Cardiac fibroblast (primary cell): Measurements from ENCODE around the gene INO80B.

ENCODE experiments used
- DNase-seq, 2 donors: peaks; one replicate each; pipeline versions ENCODE4 v3.0.0 to v3.0.0-alpha.2; 2010; ENCODE audit warnings: low read depth in 2 of 2
- H3K4me3 ChIP-seq, 2 donors: replicated peaks in 1 of 2; 1 replicate in 1 of 2; 2 replicates in 1 of 2; pipeline ENCODE4 v1.5.1; 2011; ENCODE audit warnings: low read depth in 2 of 2, low read length in 2 of 2, mild to moderate bottlenecking in 2 of 2, moderate library complexity in 1 of 2
- TF ChIP-seq, protein P1 (sequence below): IDR thresholded peaks from one replicate; pipeline ENCODE4 v1.5.1; 2011; ENCODE audit warnings: low read depth, mild to moderate bottlenecking, low read length, inconsistent platforms

The INO80B gene

DNA sequence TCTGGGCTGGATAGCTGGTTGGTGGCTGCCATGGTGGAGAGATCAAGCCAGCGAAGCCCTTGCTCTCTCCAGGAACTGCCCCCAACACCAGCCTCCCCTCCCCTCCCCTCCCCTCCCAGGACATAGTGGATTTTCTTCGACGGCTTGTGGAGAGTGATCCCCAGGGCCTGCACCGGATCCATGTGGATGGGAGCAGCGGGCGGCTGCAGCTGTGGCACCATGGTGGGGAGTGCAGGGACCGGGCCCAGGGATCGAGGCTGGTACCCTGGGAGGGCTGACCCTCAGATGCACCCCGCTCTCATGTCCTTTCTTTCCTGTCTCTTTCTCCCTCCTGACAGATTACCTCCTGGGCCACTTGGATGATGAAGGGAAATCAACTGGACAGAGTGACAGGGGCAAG, 35.0 kb downstream of the INO80B start:
- TF ChIP-seq, protein P1, sequence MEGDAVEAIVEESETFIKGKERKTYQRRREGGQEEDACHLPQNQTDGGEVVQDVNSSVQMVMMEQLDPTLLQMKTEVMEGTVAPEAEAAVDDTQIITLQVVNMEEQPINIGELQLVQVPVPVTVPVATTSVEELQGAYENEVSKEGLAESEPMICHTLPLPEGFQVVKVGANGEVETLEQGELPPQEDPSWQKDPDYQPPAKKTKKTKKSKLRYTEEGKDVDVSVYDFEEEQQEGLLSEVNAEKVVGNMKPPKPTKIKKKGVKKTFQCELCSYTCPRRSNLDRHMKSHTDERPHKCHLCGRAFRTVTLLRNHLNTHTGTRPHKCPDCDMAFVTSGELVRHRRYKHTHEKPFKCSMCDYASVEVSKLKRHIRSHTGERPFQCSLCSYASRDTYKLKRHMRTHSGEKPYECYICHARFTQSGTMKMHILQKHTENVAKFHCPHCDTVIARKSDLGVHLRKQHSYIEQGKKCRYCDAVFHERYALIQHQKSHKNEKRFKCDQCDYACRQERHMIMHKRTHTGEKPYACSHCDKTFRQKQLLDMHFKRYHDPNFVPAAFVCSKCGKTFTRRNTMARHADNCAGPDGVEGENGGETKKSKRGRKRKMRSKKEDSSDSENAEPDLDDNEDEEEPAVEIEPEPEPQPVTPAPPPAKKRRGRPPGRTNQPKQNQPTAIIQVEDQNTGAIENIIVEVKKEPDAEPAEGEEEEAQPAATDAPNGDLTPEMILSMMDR = no peak
- DNase-seq = no peak
- H3K4me3 ChIP-seq = no peak overlapping the region

DNA sequence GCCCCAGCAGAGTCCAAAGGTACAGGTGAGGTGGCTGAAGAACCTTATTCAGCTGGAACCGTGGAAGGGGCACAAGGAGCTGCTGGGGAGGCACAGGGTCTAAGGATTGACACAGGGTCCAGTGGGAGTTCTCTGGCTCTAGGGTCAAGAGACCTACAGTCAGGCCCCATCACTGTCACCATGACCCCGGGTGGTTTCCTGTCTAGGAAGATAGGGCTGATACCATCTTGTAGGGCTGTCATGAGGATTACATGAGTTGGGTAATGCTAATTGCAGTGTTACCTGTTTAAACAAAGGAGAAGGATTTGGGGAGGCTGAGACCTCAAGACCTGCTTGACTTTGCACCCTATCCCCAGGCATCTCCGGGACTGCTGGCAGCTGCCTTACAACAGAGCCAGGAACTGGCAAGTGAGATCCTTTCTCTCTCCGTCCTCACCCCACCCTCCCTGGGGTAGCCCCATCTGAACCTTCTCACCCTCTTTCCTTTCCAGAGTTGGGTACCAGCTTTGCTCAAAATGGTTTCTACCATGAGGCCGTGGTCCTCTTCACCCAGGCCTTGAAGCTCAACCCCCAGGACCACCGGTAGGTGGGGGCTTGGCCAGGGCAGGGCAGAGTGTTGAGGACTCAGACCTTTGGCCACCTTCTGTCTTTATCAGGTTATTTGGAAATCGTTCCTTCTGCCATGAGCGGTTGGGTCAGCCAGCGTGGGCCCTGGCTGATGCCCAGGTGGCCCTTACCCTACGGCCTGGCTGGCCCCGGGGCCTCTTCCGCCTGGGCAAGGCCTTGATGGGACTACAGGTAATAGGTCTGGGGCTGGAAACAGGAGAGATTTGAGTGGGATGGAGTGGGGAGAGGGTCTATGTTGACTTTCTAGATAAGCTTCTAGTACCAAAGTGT, 37.0 kb downstream of the INO80B start:
- no peak overlapping the region for H3K4me3 ChIP-seq
- no peak for DNase-seq
- TF ChIP-seq, protein P1 = no peak

DNA sequence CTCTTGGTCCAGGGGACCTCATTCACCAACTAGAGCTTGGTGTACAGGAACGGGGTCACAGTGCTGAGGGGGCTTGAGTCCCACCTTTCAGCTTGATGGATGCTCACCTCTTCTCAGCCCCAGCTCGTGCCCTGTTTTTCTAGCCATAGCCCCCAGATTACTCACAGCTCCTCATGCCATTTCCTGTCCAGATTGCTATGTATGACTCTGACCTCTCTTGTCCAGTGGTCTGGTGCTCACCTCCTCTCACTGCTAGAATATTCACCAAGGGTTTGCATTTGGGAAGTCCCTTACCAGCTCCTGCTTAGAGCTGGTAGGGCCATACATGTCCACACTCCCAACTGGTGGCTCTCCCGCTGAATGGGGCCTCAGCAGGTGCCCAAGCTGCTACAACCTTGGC, 38.7 kb downstream of the INO80B start:
- no peak overlapping the region for H3K4me3 ChIP-seq
- TF ChIP-seq, protein P1 = no peak
- DNase-seq = peak in 1 of 2 donors; percentile 27

DNA sequence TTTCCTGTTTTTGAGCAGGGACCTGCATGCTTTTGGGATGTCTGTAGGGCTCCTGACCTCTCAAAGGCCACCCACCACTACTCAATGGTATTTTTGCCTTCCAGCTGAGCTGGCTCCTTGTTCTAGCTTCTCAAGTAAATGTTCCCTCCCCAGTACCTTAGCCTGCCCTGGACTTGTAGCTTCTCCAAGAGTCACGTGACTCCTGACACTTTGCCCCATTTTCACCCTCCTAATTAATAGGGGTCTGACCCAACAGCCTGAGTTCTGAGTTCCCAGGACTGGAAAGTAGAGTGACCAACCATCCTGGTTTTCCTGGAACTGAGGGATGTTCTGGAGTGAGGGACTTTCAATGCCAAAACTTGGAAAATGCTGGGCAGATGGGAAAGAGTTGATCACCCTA, 40.6 kb downstream of the INO80B start:
- TF ChIP-seq, protein P1 = no peak

DNA sequence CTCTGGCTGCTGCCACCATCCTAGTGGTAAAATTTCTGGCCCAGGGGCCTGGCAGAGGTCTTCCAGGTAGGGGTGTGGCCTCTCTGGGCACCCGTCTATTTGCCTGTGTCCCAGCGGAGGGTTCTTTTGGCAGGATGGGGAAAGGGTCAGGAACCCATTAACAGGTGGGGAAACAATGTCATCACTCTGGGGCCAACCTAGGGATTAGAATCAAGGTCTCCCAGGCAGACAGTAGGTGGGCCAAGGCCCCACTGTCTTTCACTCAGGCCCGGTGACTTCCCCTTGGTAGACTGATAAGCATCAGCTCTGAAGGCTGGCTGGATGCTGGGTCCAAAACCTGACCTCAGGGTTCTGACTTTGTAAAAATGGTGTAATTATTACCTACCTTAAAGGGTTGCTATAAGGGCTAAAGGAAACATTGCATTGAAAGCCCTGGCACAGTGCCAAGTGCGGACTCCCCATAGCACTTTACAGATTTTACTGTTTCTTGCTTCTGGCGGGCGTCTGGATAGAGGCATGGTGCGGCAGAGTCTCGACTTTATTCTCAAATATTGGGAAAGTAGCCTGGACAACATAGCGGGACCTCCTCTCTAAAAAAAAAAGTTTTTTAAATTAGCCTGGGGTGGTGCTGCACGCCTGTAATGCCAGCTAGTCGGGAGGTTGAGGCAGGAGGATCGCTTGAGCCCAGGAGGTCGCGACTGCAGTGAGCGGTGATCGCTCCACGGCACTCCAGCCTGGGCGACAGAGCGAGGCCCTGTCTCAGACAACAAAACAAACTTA, 42.3 kb downstream of the INO80B start:
- no peak for DNase-seq
- H3K4me3 ChIP-seq = no peak overlapping the region
- TF ChIP-seq, protein P1 = no peak

More for the DNA sequence above, 40.6 kb downstream of the INO80B start:
- H3K4me3 ChIP-seq = no peak overlapping the region
- no peak for DNase-seq

DNA sequence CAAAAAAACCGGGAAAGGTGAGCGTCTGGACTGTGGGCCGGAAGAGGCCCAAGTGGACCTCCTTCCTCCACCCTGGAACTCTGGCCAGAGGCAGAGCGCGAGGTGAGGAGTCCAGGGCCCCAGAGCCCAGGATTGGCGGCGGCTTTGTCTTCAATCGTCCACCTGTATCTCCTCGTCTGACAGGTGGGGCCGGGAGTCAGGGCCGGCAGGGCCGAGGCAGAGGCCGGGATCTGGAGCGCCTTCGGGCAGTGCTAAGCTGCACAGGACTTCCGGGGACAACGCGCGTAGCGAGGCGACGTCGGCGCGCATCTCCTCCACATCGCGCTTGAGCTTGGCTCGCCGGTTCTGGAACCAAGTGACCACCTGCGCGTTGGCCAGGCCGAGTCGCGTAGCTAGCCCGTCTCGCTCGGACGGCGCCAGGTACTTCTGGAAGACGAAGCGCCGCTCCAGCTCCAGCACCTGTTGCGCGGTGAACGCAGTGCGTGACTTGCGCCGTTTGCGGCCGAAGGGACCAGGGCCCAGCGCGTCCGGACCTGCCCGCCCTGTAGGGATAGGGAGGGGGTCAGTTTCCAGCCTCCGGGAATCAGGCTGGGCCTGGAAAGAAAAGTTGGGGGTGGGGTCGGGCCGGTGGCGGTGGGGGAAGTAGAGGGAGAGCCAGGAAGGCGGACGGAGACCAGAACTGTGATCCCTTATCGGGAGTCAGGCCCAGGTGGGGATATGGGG, 43.1 kb downstream of the INO80B start:
- TF ChIP-seq, protein P1 = no peak
- DNase-seq = peak in 1 of 2 donors; percentile 14
- H3K4me3 ChIP-seq = peak overlapping the region; percentile 35 to 39
